GM12872 (cell line): Measurements from ENCODE around the gene MARCHF9.

Experiments used
- TF ChIP-seq, protein P1 (sequence below): IDR thresholded peaks from 3 replicates; pipeline ENCODE4 v1.5.1; 2011; ENCODE audit warnings: low read depth, mild to moderate bottlenecking, low read length, moderate library complexity; ENCODE audit not compliant: insufficient read depth

MARCHF9 gene

GRCh38 chr12:57781801-57782200 is 26.9 kb downstream of the MARCHF9 start:
- TF ChIP-seq, protein P1, sequence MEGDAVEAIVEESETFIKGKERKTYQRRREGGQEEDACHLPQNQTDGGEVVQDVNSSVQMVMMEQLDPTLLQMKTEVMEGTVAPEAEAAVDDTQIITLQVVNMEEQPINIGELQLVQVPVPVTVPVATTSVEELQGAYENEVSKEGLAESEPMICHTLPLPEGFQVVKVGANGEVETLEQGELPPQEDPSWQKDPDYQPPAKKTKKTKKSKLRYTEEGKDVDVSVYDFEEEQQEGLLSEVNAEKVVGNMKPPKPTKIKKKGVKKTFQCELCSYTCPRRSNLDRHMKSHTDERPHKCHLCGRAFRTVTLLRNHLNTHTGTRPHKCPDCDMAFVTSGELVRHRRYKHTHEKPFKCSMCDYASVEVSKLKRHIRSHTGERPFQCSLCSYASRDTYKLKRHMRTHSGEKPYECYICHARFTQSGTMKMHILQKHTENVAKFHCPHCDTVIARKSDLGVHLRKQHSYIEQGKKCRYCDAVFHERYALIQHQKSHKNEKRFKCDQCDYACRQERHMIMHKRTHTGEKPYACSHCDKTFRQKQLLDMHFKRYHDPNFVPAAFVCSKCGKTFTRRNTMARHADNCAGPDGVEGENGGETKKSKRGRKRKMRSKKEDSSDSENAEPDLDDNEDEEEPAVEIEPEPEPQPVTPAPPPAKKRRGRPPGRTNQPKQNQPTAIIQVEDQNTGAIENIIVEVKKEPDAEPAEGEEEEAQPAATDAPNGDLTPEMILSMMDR, result no peak

DNA sequence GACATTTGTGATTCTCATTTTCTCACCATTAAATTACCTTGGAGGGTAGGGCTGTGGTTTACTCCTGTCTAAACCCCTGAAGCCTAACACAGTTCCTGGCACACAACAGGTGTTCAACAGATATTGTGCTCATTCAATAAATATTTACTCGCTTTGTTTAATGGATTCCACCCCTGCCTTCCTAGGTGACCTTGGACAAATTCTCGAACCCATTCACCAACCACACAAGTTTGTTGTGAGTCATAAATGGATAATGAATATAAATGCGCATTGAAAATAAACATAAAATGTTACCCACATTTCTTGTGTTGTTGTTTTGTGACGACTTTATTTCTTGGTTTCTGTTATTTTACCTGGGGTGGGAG is 27.3 kb downstream of the MARCHF9 start:
- TF ChIP-seq, protein P1, result no peak

- TF ChIP-seq, protein P1, result peak; percentile 92
These were observed 27.9 kb downstream of the MARCHF9 start, which contains the start of gene TSFM for GRCh38 chr12:57782608-57783465. Gene TSFM, plus strand, starts transcription at chr12:57782787. Its CDS starts 15 bp downstream, at chr12:57782802.

DNA sequence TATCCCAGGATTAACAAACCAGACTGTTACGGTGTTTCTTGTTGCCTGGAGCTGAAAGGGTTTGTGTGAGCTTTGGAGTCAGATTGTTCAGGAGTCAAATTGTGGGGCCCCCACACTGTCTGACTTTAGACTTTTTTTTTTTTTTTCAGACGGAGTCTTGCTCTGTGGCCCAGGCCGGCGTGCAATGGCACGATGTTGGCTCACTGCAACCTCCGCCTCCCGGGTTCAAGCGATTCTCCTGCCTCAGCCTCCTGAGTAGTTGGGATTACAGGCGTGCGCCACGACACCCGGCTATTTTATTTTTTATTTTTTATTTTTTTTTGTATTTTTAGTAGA is 28.5 kb downstream of the MARCHF9 start:
- TF ChIP-seq, protein P1, result no peak

DNA sequence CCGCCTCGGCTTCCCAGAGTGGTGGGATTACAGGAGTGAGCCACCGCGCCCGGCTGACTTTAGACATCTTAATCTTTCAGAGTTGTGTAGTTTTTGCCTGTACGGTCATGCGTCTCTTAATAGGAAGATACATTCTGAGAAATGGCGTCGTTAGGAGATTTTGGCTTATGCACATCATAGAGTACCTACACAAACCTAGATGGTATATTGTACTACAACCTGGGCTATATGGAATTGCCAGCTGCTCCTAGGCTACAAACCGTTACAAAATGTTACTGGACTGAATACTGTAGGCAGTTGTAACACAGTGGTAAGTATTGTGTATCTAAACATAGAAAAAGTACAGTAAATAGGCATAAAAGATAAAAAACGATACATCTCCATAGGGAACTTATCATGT is 29.0 kb downstream of the MARCHF9 start:
- TF ChIP-seq, protein P1, result no peak

GRCh38 chr12:57793920-57794319 is 39.0 kb downstream of the MARCHF9 start:
- TF ChIP-seq, protein P1, result no peak

GRCh38 chr12:57795354-57795753 is 40.5 kb downstream of the MARCHF9 start:
- TF ChIP-seq, protein P1, result no peak
